Measurements from ENCODE around the gene TSNAX. TPM values are rescaled to one million over a fixed set of nuclear protein-coding genes. Genes with fewer than 3 reads are reported as not detected.

TSNAX gene
- total RNA-seq, 1 experiment from 2014 or later = 47.1 TPM

DNA sequence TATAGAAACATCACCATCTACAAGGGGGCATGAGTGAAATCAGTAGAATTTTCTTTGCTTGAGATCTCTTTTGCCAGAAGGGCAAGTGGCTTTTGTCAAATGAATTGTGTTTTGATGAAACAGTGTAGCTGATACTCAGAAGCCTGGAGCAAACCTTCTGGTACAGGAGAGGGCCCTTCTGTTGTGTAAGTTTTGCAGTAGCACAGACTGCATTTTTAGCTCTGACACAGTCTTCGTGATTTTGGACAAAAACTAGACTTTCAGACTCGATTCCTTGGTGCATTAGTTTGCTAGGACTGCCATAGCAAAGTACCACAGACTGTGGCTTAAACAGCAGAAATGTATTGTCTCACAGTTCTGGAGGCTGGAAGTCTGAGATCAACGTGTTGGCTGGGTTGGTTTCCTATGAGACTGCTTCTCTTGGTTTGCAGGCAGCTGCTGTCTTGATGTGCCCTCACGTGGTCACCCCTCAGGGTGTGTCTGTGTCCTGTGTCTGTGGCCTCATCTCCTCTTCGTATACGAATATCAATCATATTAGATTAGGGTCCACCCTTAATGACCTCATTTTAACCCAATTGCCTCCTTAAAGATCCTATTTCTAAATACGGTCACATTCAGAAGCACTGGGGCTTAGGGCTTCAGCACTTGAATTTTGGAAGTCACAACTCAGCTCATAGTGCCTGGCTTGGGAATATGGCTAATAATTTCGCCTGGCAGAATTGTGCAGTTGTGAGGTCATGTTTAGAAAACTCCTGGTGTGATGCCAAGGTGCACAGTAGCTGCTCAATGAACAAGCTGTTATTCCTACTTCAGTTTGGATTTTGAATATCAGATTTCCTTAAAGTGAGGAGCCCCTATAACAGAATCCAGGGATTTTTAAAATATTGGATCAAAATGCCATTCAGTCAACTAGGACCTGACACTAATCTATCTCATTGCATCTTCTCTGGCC lies 77.0 kb downstream of the TSNAX start:
- BruUV-seq (replicated peaks) = no TSS peak
- ChIA-PET CTCF (interaction anchor here (1.2 kb wide), 1 partner anchor 288 kb away, joined by 3 read pairs; no protein-coding TSS in a partner anchor), POLR2A (no interaction called here), RAD21 (ENCODE audit: low non-redundant PET in 1 of 2, low total read pairs in 2 of 2, uncharacterized antibody in 2 of 2, unreplicated experiment in 2 of 2) (no interaction called here)
- ATAC-seq (no peak), DNase-seq (ENCODE audit: low read depth, low spot score) (no peak)
- Histone ChIP-seq H3K27me3 (ENCODE audit: insufficient read depth, low read length) (0 out of 2 replicates have a peak, but pooled peaks cover 4% of the 10 kb centered on the region), H3K9ac (ENCODE audit: low read length) (no peak overlapping the region), H3K36me3 (ENCODE audit: control insufficient read depth in 1 of 2, insufficient read depth in 2 of 2, low read length in 2 of 2) (no peaks in the 10 kb centered on the region), H3K4me2 (ENCODE audit: low read length) (no peak overlapping the region), H3K79me2 (ENCODE audit: insufficient read depth, low read length) (no peaks in the 10 kb centered on the region), H3K27ac (ENCODE audit: low read depth, low read length) (no peak overlapping the region), H4K20me1 (ENCODE audit: insufficient read depth) (no peaks in the 10 kb centered on the region), H3K4me3 (replicated peaks in 1 of 2; ENCODE audit: low read depth in 1 of 2, low read length in 2 of 2) (no peak overlapping the region), H3K9me2 (ENCODE audit: insufficient read depth) (no peaks in the 10 kb centered on the region), H3K9me3 (ENCODE audit: control insufficient read depth in 1 of 2, insufficient read depth in 1 of 2, low read depth in 1 of 2, low read length in 2 of 2) (no peaks in the 10 kb centered on the region), H3K4me1 (ENCODE audit: control insufficient read depth in 1 of 2, insufficient read depth in 2 of 2, low read length in 2 of 2) (peaks cover 0 to 12% of the 10 kb centered on the region in 2 experiments; a peak in 2 of 4 replicates), H2AFZ (ENCODE audit: low read depth, low read length, poor library complexity, severe bottlenecking) (no peak overlapping the region)
- intact Hi-C loops (cut with micrococcal nuclease) = loop anchor here (10.0 kb wide), 1 partner anchor 361 kb away; the partner anchor contains the start of gene GNPAT
- TF ChIP-seq, protein P1, sequence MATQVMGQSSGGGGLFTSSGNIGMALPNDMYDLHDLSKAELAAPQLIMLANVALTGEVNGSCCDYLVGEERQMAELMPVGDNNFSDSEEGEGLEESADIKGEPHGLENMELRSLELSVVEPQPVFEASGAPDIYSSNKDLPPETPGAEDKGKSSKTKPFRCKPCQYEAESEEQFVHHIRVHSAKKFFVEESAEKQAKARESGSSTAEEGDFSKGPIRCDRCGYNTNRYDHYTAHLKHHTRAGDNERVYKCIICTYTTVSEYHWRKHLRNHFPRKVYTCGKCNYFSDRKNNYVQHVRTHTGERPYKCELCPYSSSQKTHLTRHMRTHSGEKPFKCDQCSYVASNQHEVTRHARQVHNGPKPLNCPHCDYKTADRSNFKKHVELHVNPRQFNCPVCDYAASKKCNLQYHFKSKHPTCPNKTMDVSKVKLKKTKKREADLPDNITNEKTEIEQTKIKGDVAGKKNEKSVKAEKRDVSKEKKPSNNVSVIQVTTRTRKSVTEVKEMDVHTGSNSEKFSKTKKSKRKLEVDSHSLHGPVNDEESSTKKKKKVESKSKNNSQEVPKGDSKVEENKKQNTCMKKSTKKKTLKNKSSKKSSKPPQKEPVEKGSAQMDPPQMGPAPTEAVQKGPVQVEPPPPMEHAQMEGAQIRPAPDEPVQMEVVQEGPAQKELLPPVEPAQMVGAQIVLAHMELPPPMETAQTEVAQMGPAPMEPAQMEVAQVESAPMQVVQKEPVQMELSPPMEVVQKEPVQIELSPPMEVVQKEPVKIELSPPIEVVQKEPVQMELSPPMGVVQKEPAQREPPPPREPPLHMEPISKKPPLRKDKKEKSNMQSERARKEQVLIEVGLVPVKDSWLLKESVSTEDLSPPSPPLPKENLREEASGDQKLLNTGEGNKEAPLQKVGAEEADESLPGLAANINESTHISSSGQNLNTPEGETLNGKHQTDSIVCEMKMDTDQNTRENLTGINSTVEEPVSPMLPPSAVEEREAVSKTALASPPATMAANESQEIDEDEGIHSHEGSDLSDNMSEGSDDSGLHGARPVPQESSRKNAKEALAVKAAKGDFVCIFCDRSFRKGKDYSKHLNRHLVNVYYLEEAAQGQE (IDR thresholded peaks at IDR 0.05; ENCODE audit: low read depth) = no peak
- TF ChIP-seq JUND (IDR thresholded peaks at IDR 0.05) (no peak), YY1 (IDR thresholded peaks at IDR 0.05; ENCODE audit: extremely low read depth, insufficient replicate concordance, low read depth, low read length) (no peak), RAD21 (IDR thresholded peaks at IDR 0.05; ENCODE audit: low read depth) (no peak), CTCF (IDR thresholded peaks at IDR 0.05 in 2 of 3, conservative IDR thresholded peaks at IDR 0.05 in 1 of 3; ENCODE audit: borderline replicate concordance in 1 of 3, insufficient read depth in 1 of 3, low read depth in 2 of 3, low read length in 2 of 3) (no peak), CBX3 (IDR thresholded peaks at IDR 0.05; ENCODE audit: low read depth) (no peak), EGR1 (IDR thresholded peaks at IDR 0.05; ENCODE audit: low read depth) (no peak), ATF3 (IDR thresholded peaks at IDR 0.05) (no peak), SP1 (IDR thresholded peaks at IDR 0.05; ENCODE audit: low read depth) (no peak)
